Prostate gland (tissue), 2 donors: ENCODE data around the gene NGLY1. TPM values are rescaled to one million over a fixed set of nuclear protein-coding genes. Genes with fewer than 3 reads are reported as not detected.

Experiments
- DNase-seq: peaks from one replicate; pipeline ENCODE4 v3.0.0-alpha.2; 2019; ENCODE audit warnings: low spot score
- H3K27ac ChIP-seq, 2 donors: fragments of 200-600 bp; sonication (generic); 2 replicates each; pipeline ENCODE4 v1.5.1; 2017 to 2019
- H3K27me3 ChIP-seq: fragments of 200-600 bp; sonication (generic); replicated peaks from 2 replicates; pipeline ENCODE4 v1.5.1; 2019; ENCODE audit not compliant: insufficient read depth
- H3K36me3 ChIP-seq, 2 donors: fragments of 200-600 bp; sonication (generic); 1 replicate in 1 of 2; 2 replicates in 1 of 2; pipeline versions ENCODE4 v1.5.1 to v1.8.1; 2017 to 2019
- H3K4me1 ChIP-seq: fragments of 200-600 bp; sonication (generic); replicated peaks from 2 replicates; pipeline ENCODE4 v1.5.1; 2019
- H3K4me3 ChIP-seq, 2 donors: fragments of 200-600 bp; sonication (generic); 2 replicates each; pipeline ENCODE4 v1.5.1; 2017 to 2019
- H3K9me3 ChIP-seq: fragments of 200-600 bp; sonication (generic); 2 replicates; pipeline ENCODE4 v1.5.1; 2017
- CTCF ChIP-seq, 4 experiments: fragments of 200-600 bp in 2 of 4; fragments of 450-650 bp in 2 of 4; sonication (generic) in 2 of 4; IDR thresholded peaks; 1 replicate in 3 of 4; 2 replicates in 1 of 4; pipeline ENCODE4 v1.5.1; 2016 to 2019; ENCODE audit warnings: antibody characterized with exemption in 4 of 4, mild to moderate bottlenecking in 2 of 4, moderate library complexity in 2 of 4
- POLR2A ChIP-seq: fragments of 450-650 bp; IDR thresholded peaks from one replicate; pipeline ENCODE4 v1.6.1; 2016; ENCODE audit warnings: antibody characterized with exemption, mild to moderate bottlenecking
- POLR2AphosphoS5 ChIP-seq: sonication (generic); formaldehyde crosslinking; IDR thresholded peaks from one replicate; pipeline ENCODE4 v1.6.1; 2017; ENCODE audit warnings: antibody characterized with exemption
- WGBS: methylation state at CpG from one replicate; pipeline ENCODE4 v1.1.5; 2018; 5-methylcytosine and 5-hydroxymethylcytosine counted together
- intact Hi-C: fragments of 100-400 bp; cut with DNase I; formaldehyde crosslinking; loops from one replicate; pipeline ENCODE4 v1.14.2; 2022
- total RNA-seq, 2 donors: library from RNA; depleted of rRNA; stranded (reverse); fragments of >200 nt; gene quantifications; one replicate each; pipeline ENCODE4 v1.1.0, GENCODE V29; 2016

Gene NGLY1
- total RNA-seq, 2 donors from 2014 or later: 35.6 to 36.8 TPM

DNA sequence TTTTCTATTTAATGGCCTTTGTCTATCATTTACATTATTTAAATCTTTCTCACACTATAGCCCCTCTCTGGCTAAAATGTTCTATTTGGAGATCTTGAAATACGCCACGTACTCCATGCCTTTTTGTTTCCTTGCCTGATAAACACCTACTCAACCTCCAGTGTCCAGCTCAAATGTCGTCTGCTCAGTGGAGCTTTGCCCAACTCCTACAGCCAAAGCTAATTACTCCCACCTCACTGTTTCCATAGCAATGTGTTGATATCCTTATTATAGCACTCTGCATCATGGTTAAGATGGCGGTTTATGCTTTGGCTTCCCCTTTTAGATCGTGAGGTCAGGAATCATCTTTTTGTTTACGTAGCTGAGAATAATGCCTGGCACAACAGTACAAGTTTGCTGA, 55.9 kb downstream of the NGLY1 start:
- intact Hi-C loops: no loop called here
- no peaks in the 10 kb centered on the region for H3K36me3 ChIP-seq
- TF ChIP-seq CTCF (IDR thresholded peaks at IDR 0.05) (no peak), POLR2A (no peak), POLR2AphosphoS5 (no peak)

GRCh38 chr3:25725810-25726209, 57.4 kb downstream of the NGLY1 start:
- 67% methylated on average over 3 of the region's 3 CpGs for whole genome bisulfite sequencing

More for the DNA sequence above, 55.9 kb downstream of the NGLY1 start:
- 97% methylated on average over 6 of the region's 6 CpGs for WGBS
- no peak for DNase-seq
- Histone ChIP-seq H3K4me3 (no peak overlapping the region), H3K4me1 (no peaks in the 10 kb centered on the region), H3K27me3 (no peaks in the 10 kb centered on the region), H3K27ac (no peak overlapping the region), H3K9me3 (no peaks in the 10 kb centered on the region)

GRCh38 chr3:25724948-25725645, 58.1 kb downstream of the NGLY1 start:
- no peaks in the 10 kb centered on the region for H3K9me3 ChIP-seq
- H3K27ac ChIP-seq: no peak overlapping the region
- no peaks in the 10 kb centered on the region for H3K36me3 ChIP-seq
- no peaks in the 10 kb centered on the region for H3K4me1 ChIP-seq
- no peak for DNase-seq
- 92% methylated on average over 2 of the region's 2 CpGs for WGBS
- intact Hi-C loops: no loop called here
- H3K4me3 ChIP-seq: no peak overlapping the region
- TF ChIP-seq CTCF (IDR thresholded peaks at IDR 0.05): no peak
- TF ChIP-seq POLR2A: no peak
- TF ChIP-seq POLR2AphosphoS5: no peak
- H3K27me3 ChIP-seq: no peaks in the 10 kb centered on the region

More at GRCh38 chr3:25725810-25726209, 57.4 kb downstream of the NGLY1 start:
- Histone ChIP-seq H3K36me3 (no peaks in the 10 kb centered on the region), H3K4me1 (no peaks in the 10 kb centered on the region), H3K4me3 (no peak overlapping the region), H3K27ac (no peak overlapping the region), H3K9me3 (no peaks in the 10 kb centered on the region), H3K27me3 (no peaks in the 10 kb centered on the region)
- DNase-seq: no peak
- intact Hi-C loops: no loop called here
- TF ChIP-seq CTCF (IDR thresholded peaks at IDR 0.05): no peak
- TF ChIP-seq POLR2A: no peak
- no peak for TF ChIP-seq POLR2AphosphoS5

DNA sequence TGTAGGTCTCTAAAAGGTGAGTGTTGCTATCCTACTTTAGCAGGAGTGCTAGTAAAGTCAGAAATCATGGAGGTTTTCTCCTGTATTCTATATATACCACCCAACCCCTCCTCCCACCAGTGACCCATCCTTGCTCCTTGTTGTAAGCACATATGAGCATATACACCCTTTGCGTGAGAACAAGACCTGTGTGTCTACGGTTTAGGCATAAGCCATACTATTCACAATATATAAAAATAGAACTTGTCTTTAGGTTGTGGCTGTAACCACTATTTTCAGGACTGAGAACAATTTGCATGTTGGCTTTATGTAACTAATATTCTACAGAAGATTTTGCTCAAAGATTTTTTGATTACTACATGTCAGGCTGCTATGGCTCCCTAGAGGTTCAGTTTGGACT, 59.4 kb downstream of the NGLY1 start:
- intact Hi-C loops: no loop called here
- H3K27ac ChIP-seq: no peak overlapping the region
- H3K9me3 ChIP-seq: no peaks in the 10 kb centered on the region
- H3K27me3 ChIP-seq: no peaks in the 10 kb centered on the region
- no peaks in the 10 kb centered on the region for H3K4me1 ChIP-seq
- 99% methylated on average over 2 of the region's 2 CpGs for WGBS
- DNase-seq: no peak
- no peak for TF ChIP-seq POLR2A
- no peak for TF ChIP-seq POLR2AphosphoS5
- no peak for TF ChIP-seq CTCF (IDR thresholded peaks at IDR 0.05)
- no peaks in the 10 kb centered on the region for H3K36me3 ChIP-seq
- H3K4me3 ChIP-seq: no peak overlapping the region

DNA sequence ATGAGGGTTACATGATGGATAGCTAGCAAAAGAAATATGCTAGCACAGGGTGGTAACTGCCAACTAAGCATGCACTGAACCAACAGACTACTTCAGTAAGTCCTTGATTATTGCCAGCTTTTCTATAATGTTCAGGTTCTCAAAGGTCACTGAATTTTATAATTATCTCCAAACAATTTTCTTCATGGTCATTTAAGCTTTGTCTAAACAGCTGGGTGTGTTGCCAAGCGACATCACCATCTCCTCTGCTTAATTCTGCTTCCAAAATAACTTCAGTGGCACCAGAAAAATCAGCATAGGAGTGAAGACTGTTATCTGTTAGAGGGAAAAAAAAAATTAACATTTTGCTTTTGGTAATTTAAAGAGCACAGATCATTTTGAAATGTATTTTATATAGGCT, 63.9 kb downstream of the NGLY1 start:
- WGBS: 94% methylated on average over 1 of the region's 1 CpG
- intact Hi-C loops: no loop called here
- TF ChIP-seq CTCF (IDR thresholded peaks at IDR 0.05) (no peak), POLR2AphosphoS5 (no peak), POLR2A (no peak)
- DNase-seq: no peak
- H3K27me3 ChIP-seq: no peaks in the 10 kb centered on the region
- H3K4me1 ChIP-seq: no peaks in the 10 kb centered on the region
- H3K27ac ChIP-seq: no peak overlapping the region
- H3K9me3 ChIP-seq: no peaks in the 10 kb centered on the region
- H3K36me3 ChIP-seq: no peaks in the 10 kb centered on the region
- H3K4me3 ChIP-seq: no peak overlapping the region
